Measurements from ENCODE around the gene HDAC7.
A peak's percentile ranks its signal among the peaks of the same experiment; 100 is the strongest.
"Not testable (repeated sequence)": the region's sequence is repeated elsewhere in the genome, so short reads cannot be mapped to it uniquely, and the experiment has no call there.

The HDAC7 gene

DNA sequence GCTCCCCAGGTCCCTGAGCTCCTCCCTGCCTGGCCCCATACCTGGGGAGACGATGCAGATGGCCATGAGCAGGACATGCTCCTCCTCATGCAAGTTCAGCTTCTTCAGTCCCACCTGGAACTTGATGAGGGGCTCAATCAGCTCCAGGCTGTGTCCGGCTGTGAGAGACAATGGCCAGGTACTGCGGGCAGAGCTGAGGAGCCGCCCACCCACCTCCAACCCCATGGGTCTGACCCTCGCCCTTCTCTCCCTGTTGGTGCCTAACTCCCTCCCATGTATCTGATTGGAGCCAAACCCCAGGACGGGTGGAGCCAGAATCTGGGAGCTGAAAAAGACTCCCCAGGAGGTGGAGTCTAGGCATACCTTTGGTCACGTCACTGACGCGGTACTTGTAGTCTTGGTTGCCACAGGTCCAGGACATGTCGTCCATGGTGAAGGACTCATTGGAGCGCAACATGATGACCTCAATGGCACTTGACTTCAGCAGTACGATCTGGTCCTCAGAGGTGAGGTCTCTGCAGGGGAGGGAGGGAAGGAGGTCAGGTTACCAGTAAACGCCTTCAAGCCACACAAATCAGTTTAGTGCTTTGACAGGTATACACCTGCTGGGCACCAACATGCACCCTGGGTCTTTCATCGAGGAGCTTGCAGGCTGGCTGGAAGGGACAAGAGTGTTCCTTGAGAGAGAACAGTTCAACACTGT, 26.7 kb upstream of the HDAC7 start:
- DNase-seq (ENCODE audit: insufficient read length) (no peak), FAIRE-seq (no peak)
- TF ChIP-seq POLR2A (IDR thresholded peaks at IDR 0.05; ENCODE audit: low read depth, low read length), result no peak

DNA sequence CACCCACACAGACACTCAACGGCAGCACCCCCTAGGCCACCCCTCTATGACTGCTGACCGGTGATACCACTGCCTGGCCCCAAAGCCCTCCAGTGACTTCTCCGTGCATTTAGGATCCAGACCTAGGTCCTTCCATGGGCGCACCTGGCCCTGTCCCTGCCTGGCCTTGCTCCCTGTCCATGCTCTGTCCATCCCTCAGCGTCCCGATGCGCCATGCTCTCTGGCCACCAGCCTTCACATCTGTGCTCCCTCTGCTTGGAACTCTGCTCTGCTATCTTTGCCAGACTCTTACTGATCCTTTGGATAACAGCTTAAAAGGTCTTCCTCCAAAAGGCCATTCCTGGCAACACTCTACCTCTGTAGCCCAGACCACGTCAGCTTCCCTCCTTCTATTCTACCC, 25.4 kb upstream of the HDAC7 start:
- DNase-seq (ENCODE audit: insufficient read length), result no peak
- FAIRE-seq, result no peak
- TF ChIP-seq POLR2A (IDR thresholded peaks at IDR 0.05; ENCODE audit: low read depth, low read length), result no peak
- no peak for TF ChIP-seq POLR2AphosphoS5 (IDR thresholded peaks at IDR 0.05; ENCODE audit: low read depth, low read length)
- TF ChIP-seq TAF1 (IDR thresholded peaks at IDR 0.05; ENCODE audit: borderline replicate concordance, low read depth, low read length), result no peak

DNA sequence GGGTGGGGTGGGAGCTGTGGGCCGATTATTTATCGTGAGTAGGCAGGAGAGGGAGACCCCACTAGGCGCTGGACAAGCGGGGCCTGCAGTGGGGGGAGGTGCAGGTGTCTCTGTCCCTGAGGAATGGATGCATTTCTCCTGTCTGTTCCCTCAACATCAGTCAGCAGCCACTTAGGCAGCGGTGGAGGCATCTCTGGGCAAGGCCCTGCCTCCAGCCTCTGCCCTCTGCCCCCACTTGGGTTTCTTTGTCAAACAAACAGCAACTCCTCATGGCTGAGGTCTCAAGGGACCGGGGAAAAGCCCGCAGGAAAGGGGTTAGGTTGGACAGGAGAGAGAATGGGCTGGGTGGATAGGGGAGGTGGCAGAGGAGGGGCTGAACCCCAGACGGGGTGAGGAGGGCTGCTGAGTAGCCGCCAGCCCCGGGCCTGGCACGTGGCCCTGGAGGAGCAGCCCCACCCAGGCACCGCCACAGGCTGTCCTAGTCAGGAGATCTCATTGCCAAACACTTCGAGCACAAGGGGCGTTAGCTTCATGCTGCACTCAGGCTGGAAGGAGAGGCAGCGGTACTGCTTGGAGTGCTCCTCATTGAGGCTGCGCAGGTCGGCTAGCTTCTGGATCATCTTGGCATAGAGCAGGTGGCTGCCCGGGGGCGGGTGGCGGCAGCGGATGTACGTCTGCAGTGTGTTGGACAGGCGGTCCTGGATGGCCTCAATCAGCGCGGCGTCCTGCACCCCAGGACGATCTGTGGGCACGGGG, 24.7 kb upstream of the HDAC7 start:
- TF ChIP-seq POLR2A (IDR thresholded peaks at IDR 0.05; ENCODE audit: low read depth, low read length), result no peak
- no peak for TF ChIP-seq POLR2AphosphoS5 (IDR thresholded peaks at IDR 0.05; ENCODE audit: low read depth, low read length)
- no peak for TF ChIP-seq TAF1 (IDR thresholded peaks at IDR 0.05; ENCODE audit: borderline replicate concordance, low read depth, low read length)
- no peak for FAIRE-seq
- DNase-seq (ENCODE audit: insufficient read length), result no peak

DNA sequence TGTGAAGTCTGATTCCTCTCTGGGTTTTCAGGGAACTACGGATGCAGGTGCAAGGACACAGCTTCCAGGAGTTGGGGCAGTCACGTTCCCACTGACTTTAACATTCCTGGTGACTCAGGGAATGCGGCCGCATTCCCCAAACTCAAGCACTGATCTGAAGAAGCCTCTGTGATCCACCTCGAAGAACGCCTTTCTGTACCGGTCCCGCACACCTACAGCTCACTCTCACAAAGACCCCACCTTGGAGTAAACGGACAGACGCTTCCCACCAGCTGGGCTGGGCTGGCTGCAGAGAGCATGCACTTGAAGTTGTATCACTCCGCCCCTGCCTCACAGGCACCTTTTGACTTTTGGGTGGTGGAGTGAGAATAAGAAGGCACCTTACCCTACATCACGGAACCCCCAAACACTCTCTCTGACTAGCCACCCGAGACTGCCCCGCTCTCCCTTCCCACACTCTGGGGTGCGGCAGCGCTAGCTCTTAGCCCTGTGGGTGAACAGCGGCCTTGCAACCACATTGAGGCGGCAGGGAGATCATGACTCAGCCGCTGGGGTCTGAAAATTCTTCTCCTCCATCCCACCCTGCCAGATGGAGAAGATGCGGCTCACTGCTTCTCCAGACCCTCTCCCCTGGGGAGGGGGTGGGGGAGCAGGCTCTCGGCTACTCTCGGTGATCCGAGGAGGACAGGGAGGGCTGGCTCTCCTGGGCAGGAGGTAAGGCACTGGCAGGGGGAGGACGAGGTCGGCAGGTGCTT, 23.7 kb upstream of the HDAC7 start:
- DNase-seq (ENCODE audit: insufficient read length) (no peak), FAIRE-seq (no peak)
- 0 out of 2 replicates have a peak, but pooled peaks have one; percentile 37 for TF ChIP-seq POLR2AphosphoS5 (IDR thresholded peaks at IDR 0.05; ENCODE audit: low read depth, low read length)
- no peak for TF ChIP-seq TAF1 (IDR thresholded peaks at IDR 0.05; ENCODE audit: borderline replicate concordance, low read depth, low read length)
- TF ChIP-seq POLR2A (IDR thresholded peaks at IDR 0.05; ENCODE audit: low read depth, low read length), result no peak

DNA sequence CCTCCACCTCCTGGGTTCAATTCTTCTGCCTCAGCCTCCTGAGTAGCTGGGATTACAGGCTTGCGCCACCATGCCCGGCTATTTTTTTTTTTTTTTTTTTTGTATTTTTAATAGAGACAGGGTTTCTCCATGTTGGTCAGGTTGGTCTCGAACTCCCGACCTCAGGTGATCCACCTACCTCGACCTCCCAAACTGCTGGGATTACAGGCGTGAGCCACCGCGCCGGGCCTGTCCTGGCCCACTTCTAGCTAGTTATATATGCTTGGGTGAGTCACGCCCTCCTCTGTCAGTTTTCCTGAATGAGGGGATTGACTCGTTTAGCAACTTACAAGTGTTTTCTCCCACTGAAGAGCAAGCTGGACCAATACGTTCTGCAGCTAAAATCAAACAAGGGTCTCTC, 22.8 kb upstream of the HDAC7 start:
- FAIRE-seq; DNase-seq (ENCODE audit: insufficient read length): not testable (repeated sequence)

DNA sequence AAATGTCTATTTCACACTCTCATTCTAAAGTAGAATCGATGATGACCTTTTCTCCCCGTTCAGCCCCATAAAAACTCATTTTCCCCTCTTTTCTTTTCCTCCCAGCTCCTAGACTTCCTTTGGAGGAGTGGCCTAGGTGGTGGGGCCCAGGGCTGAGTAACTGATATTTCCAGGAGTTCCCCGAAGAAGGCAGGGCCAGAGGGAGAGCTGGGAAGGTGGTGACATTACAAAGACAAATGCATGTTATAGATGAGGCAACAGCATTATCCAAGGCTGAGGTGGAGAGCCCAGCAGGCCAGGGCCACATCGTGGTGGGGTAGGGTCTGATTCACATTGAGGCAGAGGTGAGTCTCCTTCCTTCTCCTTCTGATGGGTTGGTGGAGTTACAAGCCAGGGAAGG, 22.2 kb upstream of the HDAC7 start:
- TF ChIP-seq POLR2A (IDR thresholded peaks at IDR 0.05; ENCODE audit: low read depth, low read length) (no peak), POLR2AphosphoS5 (IDR thresholded peaks at IDR 0.05; ENCODE audit: low read depth, low read length) (no peak), TAF1 (IDR thresholded peaks at IDR 0.05; ENCODE audit: borderline replicate concordance, low read depth, low read length) (no peak)
- FAIRE-seq, result no peak
- DNase-seq (ENCODE audit: insufficient read length), result no peak

DNA sequence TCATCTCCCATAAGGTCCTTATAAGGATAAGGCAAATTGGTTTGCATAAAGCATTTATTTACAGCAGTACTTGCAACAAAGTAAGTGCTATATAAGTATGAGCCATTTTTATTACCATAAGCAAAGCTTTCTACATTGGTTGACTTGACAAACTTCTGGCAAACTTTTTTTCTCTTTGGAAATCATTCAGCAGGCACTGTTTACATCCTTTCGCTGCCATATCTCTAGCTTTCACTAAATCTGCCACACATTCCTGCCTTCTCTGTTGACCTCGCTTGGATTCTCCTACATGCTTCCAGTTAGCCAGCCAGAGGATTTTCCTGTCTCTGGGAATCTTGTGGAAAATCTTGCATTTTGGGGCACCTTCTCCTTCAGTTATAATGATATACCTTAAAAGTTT, 21.8 kb upstream of the HDAC7 start:
- no peak for DNase-seq (ENCODE audit: insufficient read length)
- no peak for TF ChIP-seq POLR2A (IDR thresholded peaks at IDR 0.05; ENCODE audit: low read depth, low read length)
- TF ChIP-seq TAF1 (IDR thresholded peaks at IDR 0.05; ENCODE audit: borderline replicate concordance, low read depth, low read length), result no peak
- TF ChIP-seq POLR2AphosphoS5 (IDR thresholded peaks at IDR 0.05; ENCODE audit: low read depth, low read length), result no peak
- no peak for FAIRE-seq

DNA sequence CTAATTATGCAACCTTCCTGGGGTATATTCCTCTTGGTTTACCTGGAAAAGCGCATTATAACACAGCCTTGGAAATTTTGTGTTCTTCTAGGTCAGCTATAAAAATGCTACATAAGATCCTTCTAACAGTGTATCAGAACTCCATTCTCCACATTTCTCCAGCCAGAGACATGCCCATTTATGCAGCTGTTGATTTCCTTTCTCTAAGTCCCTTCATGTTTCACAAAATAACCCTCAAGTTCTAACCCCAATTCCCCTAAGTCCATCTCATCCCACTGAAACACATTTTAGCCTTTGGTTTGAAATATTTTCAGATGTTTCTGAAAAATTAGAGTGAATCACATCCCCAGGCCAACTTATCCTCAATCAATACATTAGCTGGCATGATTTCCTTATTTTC, 20.9 kb upstream of the HDAC7 start:
- FAIRE-seq (no peak), DNase-seq (ENCODE audit: insufficient read length) (no peak)
- TF ChIP-seq POLR2AphosphoS5 (IDR thresholded peaks at IDR 0.05; ENCODE audit: low read depth, low read length), result no peak
- TF ChIP-seq POLR2A (IDR thresholded peaks at IDR 0.05; ENCODE audit: low read depth, low read length), result no peak

DNA sequence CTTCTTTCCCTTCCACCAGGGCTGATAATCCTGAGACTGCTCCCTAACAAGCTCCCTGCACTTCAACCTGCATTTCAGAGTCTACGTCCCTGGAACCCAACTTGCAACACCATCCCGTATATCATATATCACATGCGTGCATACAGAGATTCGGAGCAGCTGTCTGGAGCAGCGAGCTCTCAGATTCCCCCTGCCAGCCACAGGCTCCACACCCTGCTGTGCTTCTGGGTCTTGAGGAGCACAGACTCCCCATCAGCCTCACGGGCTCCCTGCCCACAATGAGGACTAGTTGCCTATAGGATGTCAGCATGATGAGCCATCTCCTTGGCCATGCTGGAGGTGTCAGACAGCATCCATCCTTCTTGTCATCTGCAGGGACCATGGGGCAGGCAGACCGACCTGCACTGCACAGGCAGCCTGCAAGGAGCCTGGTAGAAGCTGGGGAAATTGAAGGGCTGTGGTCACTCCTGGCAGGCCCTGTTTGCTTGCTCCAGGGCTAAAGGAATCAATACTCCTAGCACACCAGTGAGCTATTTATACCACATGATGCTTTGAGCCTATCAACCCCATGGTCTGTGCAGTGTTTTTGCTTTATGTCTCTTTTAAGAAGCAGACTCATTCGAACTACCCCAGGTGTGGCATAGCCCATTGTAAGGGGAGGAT, 19.6 kb upstream of the HDAC7 start:
- no peak for TF ChIP-seq POLR2A (IDR thresholded peaks at IDR 0.05; ENCODE audit: low read depth, low read length)
- no peak for TF ChIP-seq TAF1 (IDR thresholded peaks at IDR 0.05; ENCODE audit: borderline replicate concordance, low read depth, low read length)
- no peak for TF ChIP-seq POLR2AphosphoS5 (IDR thresholded peaks at IDR 0.05; ENCODE audit: low read depth, low read length)
- DNase-seq (ENCODE audit: insufficient read length), result no peak
- no peak for FAIRE-seq

DNA sequence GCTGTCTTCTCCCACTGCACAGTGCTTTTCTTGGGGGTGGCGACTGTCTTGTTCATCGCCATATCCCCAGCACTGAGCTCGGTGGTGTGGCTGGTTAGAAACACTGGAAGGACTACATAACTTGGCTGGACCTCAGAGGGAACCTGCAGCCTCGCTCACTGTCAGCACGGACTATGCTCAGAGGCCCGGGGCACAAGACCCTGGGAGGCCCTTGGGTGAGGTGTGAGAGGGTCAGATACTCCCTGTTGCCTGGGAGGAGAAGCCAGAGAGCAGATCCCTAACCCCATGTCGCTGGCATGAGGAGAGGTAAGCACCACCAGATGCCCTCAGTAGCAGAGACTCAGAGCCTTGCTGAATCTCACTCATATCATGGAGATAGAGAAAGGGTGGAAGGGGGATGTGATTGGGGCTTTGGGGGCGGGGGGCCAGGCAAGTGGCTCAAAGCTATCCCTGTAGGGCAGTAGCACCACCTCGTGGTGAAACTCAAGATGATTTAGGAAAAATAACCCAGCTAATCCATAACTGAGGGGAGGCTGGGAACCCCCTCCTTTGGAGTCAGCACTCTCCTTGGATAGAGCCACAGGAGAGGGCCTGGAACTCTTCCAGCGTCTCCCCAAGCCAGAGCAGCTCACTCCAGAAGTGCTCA, 18.7 kb upstream of the HDAC7 start:
- FAIRE-seq, result no peak
- TF ChIP-seq POLR2A (IDR thresholded peaks at IDR 0.05; ENCODE audit: low read depth, low read length) (no peak), POLR2AphosphoS5 (IDR thresholded peaks at IDR 0.05; ENCODE audit: low read depth, low read length) (no peak), TAF1 (IDR thresholded peaks at IDR 0.05; ENCODE audit: borderline replicate concordance, low read depth, low read length) (no peak)
- no peak for DNase-seq (ENCODE audit: insufficient read length)

All from GM12892 (cell line).